ENCODE measurements around the gene ZC3H4.

DNA sequence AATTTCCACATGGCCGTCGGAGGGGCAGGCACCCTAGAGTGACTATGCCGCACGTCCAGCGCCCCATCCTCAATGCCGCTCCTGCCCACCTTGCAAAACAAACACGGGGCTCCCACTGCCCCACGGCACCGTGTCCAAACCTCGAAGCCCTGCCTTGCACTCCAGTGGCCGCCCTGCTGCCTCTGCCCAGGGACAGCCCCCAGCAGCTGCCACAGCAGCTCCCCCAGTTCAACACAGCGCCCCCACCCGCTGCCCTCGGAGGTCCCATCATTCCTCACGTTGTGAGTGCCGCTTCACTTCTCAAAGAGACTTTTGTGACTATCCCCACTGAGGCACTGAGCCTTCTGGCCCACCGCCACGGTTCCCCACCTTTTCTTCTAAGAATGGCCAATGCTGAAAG, 42.8 kb downstream of the ZC3H4 start:
- TF ChIP-seq, protein P1, sequence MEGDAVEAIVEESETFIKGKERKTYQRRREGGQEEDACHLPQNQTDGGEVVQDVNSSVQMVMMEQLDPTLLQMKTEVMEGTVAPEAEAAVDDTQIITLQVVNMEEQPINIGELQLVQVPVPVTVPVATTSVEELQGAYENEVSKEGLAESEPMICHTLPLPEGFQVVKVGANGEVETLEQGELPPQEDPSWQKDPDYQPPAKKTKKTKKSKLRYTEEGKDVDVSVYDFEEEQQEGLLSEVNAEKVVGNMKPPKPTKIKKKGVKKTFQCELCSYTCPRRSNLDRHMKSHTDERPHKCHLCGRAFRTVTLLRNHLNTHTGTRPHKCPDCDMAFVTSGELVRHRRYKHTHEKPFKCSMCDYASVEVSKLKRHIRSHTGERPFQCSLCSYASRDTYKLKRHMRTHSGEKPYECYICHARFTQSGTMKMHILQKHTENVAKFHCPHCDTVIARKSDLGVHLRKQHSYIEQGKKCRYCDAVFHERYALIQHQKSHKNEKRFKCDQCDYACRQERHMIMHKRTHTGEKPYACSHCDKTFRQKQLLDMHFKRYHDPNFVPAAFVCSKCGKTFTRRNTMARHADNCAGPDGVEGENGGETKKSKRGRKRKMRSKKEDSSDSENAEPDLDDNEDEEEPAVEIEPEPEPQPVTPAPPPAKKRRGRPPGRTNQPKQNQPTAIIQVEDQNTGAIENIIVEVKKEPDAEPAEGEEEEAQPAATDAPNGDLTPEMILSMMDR (IDR thresholded peaks at IDR 0.05) = no peak
- no peak for TF ChIP-seq POLR2A (IDR thresholded peaks at IDR 0.05)

Data from heart left ventricle (tissue), 13 donors.